ENCODE measurements around the gene TPRG1L. TPM values are rescaled to one million over a fixed set of nuclear protein-coding genes. Genes with fewer than 3 reads are reported as not detected.

TPRG1L gene
- total RNA-seq, 1 experiment from 2014 or later: 21.9 TPM

GRCh38 chr1:3600354-3600753 is 24.5 kb upstream of the TPRG1L start:
- DNase-seq (ENCODE audit: unreplicated experiment): no peak
- BruUV-seq (replicated peaks): no TSS peak
- H3K4me1 Mint-ChIP-seq (ENCODE audit: insufficient read depth, unreplicated experiment): no peaks in the 10 kb centered on the region
- no peak overlapping the region for H3K4me3 Mint-ChIP-seq (ENCODE audit: unreplicated experiment)
- TF ChIP-seq, protein P1, sequence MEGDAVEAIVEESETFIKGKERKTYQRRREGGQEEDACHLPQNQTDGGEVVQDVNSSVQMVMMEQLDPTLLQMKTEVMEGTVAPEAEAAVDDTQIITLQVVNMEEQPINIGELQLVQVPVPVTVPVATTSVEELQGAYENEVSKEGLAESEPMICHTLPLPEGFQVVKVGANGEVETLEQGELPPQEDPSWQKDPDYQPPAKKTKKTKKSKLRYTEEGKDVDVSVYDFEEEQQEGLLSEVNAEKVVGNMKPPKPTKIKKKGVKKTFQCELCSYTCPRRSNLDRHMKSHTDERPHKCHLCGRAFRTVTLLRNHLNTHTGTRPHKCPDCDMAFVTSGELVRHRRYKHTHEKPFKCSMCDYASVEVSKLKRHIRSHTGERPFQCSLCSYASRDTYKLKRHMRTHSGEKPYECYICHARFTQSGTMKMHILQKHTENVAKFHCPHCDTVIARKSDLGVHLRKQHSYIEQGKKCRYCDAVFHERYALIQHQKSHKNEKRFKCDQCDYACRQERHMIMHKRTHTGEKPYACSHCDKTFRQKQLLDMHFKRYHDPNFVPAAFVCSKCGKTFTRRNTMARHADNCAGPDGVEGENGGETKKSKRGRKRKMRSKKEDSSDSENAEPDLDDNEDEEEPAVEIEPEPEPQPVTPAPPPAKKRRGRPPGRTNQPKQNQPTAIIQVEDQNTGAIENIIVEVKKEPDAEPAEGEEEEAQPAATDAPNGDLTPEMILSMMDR (IDR thresholded peaks at IDR 0.05; ENCODE audit: unreplicated experiment): no peak
- ChIA-PET CTCF (interaction anchor here (1.6 kb wide), 1 partner anchor 14 kb away, joined by 4 read pairs; no protein-coding TSS in a partner anchor), POLR2A (no interaction called here)
- no peak overlapping the region for H3K27ac Mint-ChIP-seq (ENCODE audit: low read depth, unreplicated experiment)
- no peaks in the 10 kb centered on the region for H3K36me3 Mint-ChIP-seq (ENCODE audit: insufficient read depth, unreplicated experiment)
- intact Hi-C loops (cut with micrococcal nuclease): no loop called here
- no peaks in the 10 kb centered on the region for H3K27me3 Mint-ChIP-seq (ENCODE audit: insufficient read depth, unreplicated experiment)
- H3K9me3 Mint-ChIP-seq (ENCODE audit: unreplicated experiment): no peaks in the 10 kb centered on the region

GRCh38 chr1:3601743-3602142 is 23.1 kb upstream of the TPRG1L start:
- no TSS peak for BruUV-seq (replicated peaks)
- Mint-ChIP-seq H3K27ac (ENCODE audit: low read depth, unreplicated experiment) (no peak overlapping the region), H3K27me3 (ENCODE audit: insufficient read depth, unreplicated experiment) (no peaks in the 10 kb centered on the region), H3K4me3 (ENCODE audit: unreplicated experiment) (no peak overlapping the region), H3K9me3 (ENCODE audit: unreplicated experiment) (no peaks in the 10 kb centered on the region), H3K4me1 (ENCODE audit: insufficient read depth, unreplicated experiment) (no peaks in the 10 kb centered on the region), H3K36me3 (ENCODE audit: insufficient read depth, unreplicated experiment) (no peaks in the 10 kb centered on the region)
- no peak for DNase-seq (ENCODE audit: unreplicated experiment)
- TF ChIP-seq, protein P1 (IDR thresholded peaks at IDR 0.05; ENCODE audit: unreplicated experiment): no peak
- intact Hi-C loops (cut with micrococcal nuclease): no loop called here
- ChIA-PET CTCF (interaction anchor here (0.7 to 0.8 kb wide), 2 partner anchors 10 to 149 kb away, joined by 3 read pairs; no protein-coding TSS in a partner anchor), POLR2A (interaction anchor here (1.0 kb wide), 1 partner anchor 149 kb away, joined by 4 read pairs; no protein-coding TSS in a partner anchor)

GRCh38 chr1:3602375-3602774 is 22.4 kb upstream of the TPRG1L start:
- ChIA-PET POLR2A (no interaction called here), CTCF (interaction anchor here (0.5 kb wide), 1 partner anchor 114 kb away, joined by 3 read pairs; no protein-coding TSS in a partner anchor)
- TF ChIP-seq, protein P1 (IDR thresholded peaks at IDR 0.05; ENCODE audit: unreplicated experiment): no peak
- no TSS peak for BruUV-seq (replicated peaks)
- Mint-ChIP-seq H3K4me1 (ENCODE audit: insufficient read depth, unreplicated experiment) (no peaks in the 10 kb centered on the region), H3K27ac (ENCODE audit: low read depth, unreplicated experiment) (no peak overlapping the region), H3K4me3 (ENCODE audit: unreplicated experiment) (no peak overlapping the region), H3K27me3 (ENCODE audit: insufficient read depth, unreplicated experiment) (no peaks in the 10 kb centered on the region), H3K9me3 (ENCODE audit: unreplicated experiment) (no peaks in the 10 kb centered on the region), H3K36me3 (ENCODE audit: insufficient read depth, unreplicated experiment) (no peaks in the 10 kb centered on the region)
- intact Hi-C loops (cut with micrococcal nuclease): no loop called here
- no peak for DNase-seq (ENCODE audit: unreplicated experiment)

- CTCF ChIA-PET: interaction anchor here (1.0 kb wide), 1 partner anchor 17 kb away, joined by 3 read pairs; no protein-coding TSS in a partner anchor
- Mint-ChIP-seq H3K4me1 (ENCODE audit: insufficient read depth, unreplicated experiment) (no peaks in the 10 kb centered on the region), H3K27ac (ENCODE audit: low read depth, unreplicated experiment) (no peak overlapping the region), H3K9me3 (ENCODE audit: unreplicated experiment) (no peaks in the 10 kb centered on the region), H3K4me3 (ENCODE audit: unreplicated experiment) (no peak overlapping the region), H3K36me3 (ENCODE audit: insufficient read depth, unreplicated experiment) (no peaks in the 10 kb centered on the region), H3K27me3 (ENCODE audit: insufficient read depth, unreplicated experiment) (no peaks in the 10 kb centered on the region)
- intact Hi-C loops (cut with micrococcal nuclease): no loop called here
- DNase-seq (ENCODE audit: unreplicated experiment): no peak
- TF ChIP-seq, protein P1 (IDR thresholded peaks at IDR 0.05; ENCODE audit: unreplicated experiment): no peak
- BruUV-seq (replicated peaks): no TSS peak
- POLR2A ChIA-PET: no interaction called here
Measured at GRCh38 chr1:3603156-3603555, 21.7 kb upstream of the TPRG1L start.

Measured in MCF 10A (cell line).